ENCODE results near the gene NDUFA11.

The NDUFA11 gene

GRCh38 chr19:5908773-5909442 is 5.3 kb upstream of the NDUFA11 start:
- no peaks in the 10 kb centered on the region for H3K27me3 Mint-ChIP-seq
- H3K27ac Mint-ChIP-seq: no peak overlapping the region
- H3K4me1 Mint-ChIP-seq: peaks cover 8% of the 10 kb centered on the region
- no peak overlapping the region for H3K4me3 Mint-ChIP-seq
- ATAC-seq (ENCODE audit: low read depth): no peak
- no peak for DNase-seq (ENCODE audit: low spot score in 2 of 2)
- H3K9me3 Mint-ChIP-seq: no peaks in the 10 kb centered on the region
- peaks cover 2% of the 10 kb centered on the region for H3K36me3 Mint-ChIP-seq

GRCh38 chr19:5907241-5907640 is 3.7 kb upstream of the NDUFA11 start:
- no peak for DNase-seq (ENCODE audit: low spot score in 2 of 2)
- Mint-ChIP-seq H3K27ac (no peak overlapping the region), H3K27me3 (no peaks in the 10 kb centered on the region), H3K9me3 (no peaks in the 10 kb centered on the region), H3K4me3 (no peak overlapping the region), H3K4me1 (peaks cover 15% of the 10 kb centered on the region), H3K36me3 (peaks cover 3% of the 10 kb centered on the region)
- ATAC-seq (ENCODE audit: low read depth): no peak

- H3K4me1 Mint-ChIP-seq: peaks cover 20% of the 10 kb centered on the region
- DNase-seq (ENCODE audit: low spot score in 2 of 2) (no peak), ATAC-seq (ENCODE audit: low read depth) (no peak)
- H3K27ac Mint-ChIP-seq: no peak overlapping the region
- H3K27me3 Mint-ChIP-seq: no peaks in the 10 kb centered on the region
- H3K4me3 Mint-ChIP-seq: peak overlapping the region; percentile 97
- H3K9me3 Mint-ChIP-seq: no peaks in the 10 kb centered on the region
- H3K36me3 Mint-ChIP-seq: peaks cover 8% of the 10 kb centered on the region
Measured at GRCh38 chr19:5905114-5905778, 1.7 kb upstream of the NDUFA11 start.

GRCh38 chr19:5904352-5905113 is 943 bp upstream of the NDUFA11 start, which contains the start of gene VMAC:
Gene VMAC (plus strand): TSS chr19:5904872. CDS start chr19:5904891, 19 bp downstream.
- Mint-ChIP-seq H3K4me1 (peaks cover 25% of the 10 kb centered on the region), H3K9me3 (no peaks in the 10 kb centered on the region), H3K27ac (peak within 1 kb of the TSS; percentile 97), H3K36me3 (peaks cover 10% of the 10 kb centered on the region), H3K4me3 (peak within 1 kb of the TSS; percentile 97), H3K27me3 (no peaks in the 10 kb centered on the region)
- peak; percentile 71 for ATAC-seq (ENCODE audit: low read depth)
- DNase-seq (ENCODE audit: low spot score in 2 of 2): peak; percentile 98 to 100

- peak overlapping the region; percentile 97 for H3K4me3 Mint-ChIP-seq
Measured at GRCh38 chr19:5903056-5903623, 450 bp downstream of the NDUFA11 start.

GRCh38 chr19:5900976-5901375 is 2.6 kb downstream of the NDUFA11 start:
- no peak for ATAC-seq (ENCODE audit: low read depth)
- H3K9me3 Mint-ChIP-seq: no peaks in the 10 kb centered on the region
- DNase-seq (ENCODE audit: low spot score in 2 of 2): no peak
- H3K27me3 Mint-ChIP-seq: no peaks in the 10 kb centered on the region
- peaks cover 11% of the 10 kb centered on the region for H3K36me3 Mint-ChIP-seq
- H3K4me3 Mint-ChIP-seq: no peak overlapping the region
- H3K27ac Mint-ChIP-seq: peak overlapping the region; percentile 59
- H3K4me1 Mint-ChIP-seq: peaks cover 17% of the 10 kb centered on the region

More at GRCh38 chr19:5903056-5903623, 450 bp downstream of the NDUFA11 start:
- H3K27me3 Mint-ChIP-seq: no peaks in the 10 kb centered on the region
- H3K36me3 Mint-ChIP-seq: peaks cover 10% of the 10 kb centered on the region
- DNase-seq (ENCODE audit: low spot score in 2 of 2) (no peak), ATAC-seq (ENCODE audit: low read depth) (no peak)
- no peaks in the 10 kb centered on the region for H3K9me3 Mint-ChIP-seq
- H3K4me1 Mint-ChIP-seq: peaks cover 25% of the 10 kb centered on the region
- peak overlapping the region; percentile 97 for H3K27ac Mint-ChIP-seq

- H3K9me3 Mint-ChIP-seq: no peaks in the 10 kb centered on the region
- no peaks in the 10 kb centered on the region for H3K27me3 Mint-ChIP-seq
- DNase-seq (ENCODE audit: low spot score in 2 of 2) (no peak), ATAC-seq (ENCODE audit: low read depth) (no peak)
- H3K27ac Mint-ChIP-seq: no peak overlapping the region
- H3K4me3 Mint-ChIP-seq: no peak overlapping the region
- peaks cover 14% of the 10 kb centered on the region for H3K36me3 Mint-ChIP-seq
- peaks cover 19% of the 10 kb centered on the region for H3K4me1 Mint-ChIP-seq
Measured at GRCh38 chr19:5899728-5900526, 3.7 kb downstream of the NDUFA11 start.

- Mint-ChIP-seq H3K9me3 (no peaks in the 10 kb centered on the region), H3K27me3 (no peaks in the 10 kb centered on the region), H3K36me3 (peaks cover 12% of the 10 kb centered on the region), H3K27ac (no peak overlapping the region), H3K4me1 (peaks cover 13% of the 10 kb centered on the region), H3K4me3 (no peak overlapping the region)
- DNase-seq (ENCODE audit: low spot score in 2 of 2) (no peak), ATAC-seq (ENCODE audit: low read depth) (no peak)
Measured at GRCh38 chr19:5897189-5897969, 6.2 kb downstream of the NDUFA11 start.

GRCh38 chr19:5896365-5897076 is 7.1 kb downstream of the NDUFA11 start:
- H3K36me3 Mint-ChIP-seq: peaks cover 12% of the 10 kb centered on the region

GRCh38 chr19:5895890-5896289 is 7.7 kb downstream of the NDUFA11 start:
- H3K27me3 Mint-ChIP-seq: no peaks in the 10 kb centered on the region
- no peak overlapping the region for H3K27ac Mint-ChIP-seq
- H3K36me3 Mint-ChIP-seq: peaks cover 9% of the 10 kb centered on the region

More at GRCh38 chr19:5896365-5897076, 7.1 kb downstream of the NDUFA11 start:
- DNase-seq (ENCODE audit: low spot score in 2 of 2) (no peak), ATAC-seq (ENCODE audit: low read depth) (no peak)
- H3K27ac Mint-ChIP-seq: no peak overlapping the region
- H3K27me3 Mint-ChIP-seq: no peaks in the 10 kb centered on the region
- H3K4me3 Mint-ChIP-seq: no peak overlapping the region
- no peaks in the 10 kb centered on the region for H3K9me3 Mint-ChIP-seq
- peaks cover 16% of the 10 kb centered on the region for H3K4me1 Mint-ChIP-seq

GRCh38 chr19:5895409-5895808 is 8.2 kb downstream of the NDUFA11 start:
- no peak overlapping the region for H3K4me3 Mint-ChIP-seq
- H3K27ac Mint-ChIP-seq: no peak overlapping the region
- H3K36me3 Mint-ChIP-seq: peaks cover 9% of the 10 kb centered on the region
- no peak for ATAC-seq (ENCODE audit: low read depth)
- peaks cover 13% of the 10 kb centered on the region for H3K4me1 Mint-ChIP-seq
- H3K9me3 Mint-ChIP-seq: no peaks in the 10 kb centered on the region
- no peak for DNase-seq (ENCODE audit: low spot score in 2 of 2)
- no peaks in the 10 kb centered on the region for H3K27me3 Mint-ChIP-seq

More at GRCh38 chr19:5895890-5896289, 7.7 kb downstream of the NDUFA11 start:
- DNase-seq (ENCODE audit: low spot score in 2 of 2) (no peak), ATAC-seq (ENCODE audit: low read depth) (no peak)
- peaks cover 13% of the 10 kb centered on the region for H3K4me1 Mint-ChIP-seq
- H3K4me3 Mint-ChIP-seq: no peak overlapping the region
- no peaks in the 10 kb centered on the region for H3K9me3 Mint-ChIP-seq

GRCh38 chr19:5894704-5895349 is 8.8 kb downstream of the NDUFA11 start:
- H3K4me1 Mint-ChIP-seq: peaks cover 8% of the 10 kb centered on the region

More at GRCh38 chr19:5894704-5895349, 8.8 kb downstream of the NDUFA11 start:
- no peak overlapping the region for H3K4me3 Mint-ChIP-seq
- DNase-seq (ENCODE audit: low spot score in 2 of 2): no peak
- no peak for ATAC-seq (ENCODE audit: low read depth)
- H3K36me3 Mint-ChIP-seq: peaks cover 5% of the 10 kb centered on the region
- no peak overlapping the region for H3K27ac Mint-ChIP-seq
- no peaks in the 10 kb centered on the region for H3K9me3 Mint-ChIP-seq
- H3K27me3 Mint-ChIP-seq: peaks cover under 1% of the 10 kb centered on the region

Measured in memory B cell (primary cell).